Measurements from ENCODE around the gene RFPL3.

GRCh38 chr22:32404021-32404420 is 46.4 kb downstream of the RFPL3 start:
- TF ChIP-seq NR2F1 (conservative IDR thresholded peaks at IDR 0.05) (no peak), POLR2A (IDR thresholded peaks at IDR 0.05; ENCODE audit: low read depth, low read length) (no peak), CTCF (IDR thresholded peaks at IDR 0.05 in 2 of 3, conservative IDR thresholded peaks at IDR 0.05 in 1 of 3; ENCODE audit: control insufficient read depth in 2 of 3, extremely low read depth in 1 of 3, insufficient read depth in 1 of 3, low read depth in 3 of 3, low read length in 3 of 3) (no peak), NR2C2 (IDR thresholded peaks at IDR 0.05; ENCODE audit: borderline replicate concordance, control insufficient read depth, insufficient read length, low read depth) (no peak), SMC3 (IDR thresholded peaks at IDR 0.05; ENCODE audit: borderline replicate concordance, low read length) (no peak), RB1 (IDR thresholded peaks at IDR 0.05; ENCODE audit: borderline replicate concordance) (no peak)

Measured in GM12878 (cell line).